DOHH2 (cell line): ENCODE results near the gene TOR1AIP2.

ENCODE experiments used
- CTCF ChIP-seq: fragments of 200-600 bp; sonication (generic); IDR thresholded peaks from one replicate; pipeline ENCODE4 v1.5.1; 2014; ENCODE audit warnings: antibody characterized with exemption, mild to moderate bottlenecking, low read depth, low read length; ENCODE audit not compliant: poor library complexity, severe bottlenecking
- EZH2phosphoT487 ChIP-seq: fragments of 200-600 bp; sonication (generic); IDR thresholded peaks from 2 replicates; pipeline ENCODE4 v1.6.1; 2017; ENCODE audit warnings: borderline replicate concordance, mild to moderate bottlenecking, antibody characterized with exemption, low read length, moderate library complexity, mixed read lengths

GRCh38 chr1:179871940-179872339 lies 5.7 kb downstream of the TOR1AIP2 start:
- no peak for TF ChIP-seq CTCF
- TF ChIP-seq EZH2phosphoT487: no peak
